SK-N-SH (cell line): ENCODE data around the gene UBAC2. TPM values are rescaled to one million over a fixed set of nuclear protein-coding genes. Genes with fewer than 3 reads are reported as not detected.

ENCODE experiments used
- CTCF ChIA-PET: fragments of 300-600, 350-600 bp; formaldehyde crosslinking; extraction: SDS; loops from one replicate; lab custom pipeline; 2021; lab: Yijun Ruan, JAX
- POLR2A ChIA-PET: fragments of 350-600 bp; sonication (Branson Sonifier 250); formaldehyde crosslinking; extraction: SDS; loops from one replicate; lab custom pipeline; 2020; ENCODE audit warnings: antibody characterized with exemption, inconsistent platforms; lab: Yijun Ruan, JAX
- DNase-seq: peaks from one replicate; pipeline ENCODE4 v3.0.0; 2012
- H2AFZ ChIP-seq: fragments of 200-600 bp; sonication (generic); 2 replicates; pipeline ENCODE4 v1.8.1; 2016; ENCODE audit warnings: antibody characterized with exemption, mild to moderate bottlenecking, low read depth
- H3F3A ChIP-seq: fragments of 200-600 bp; sonication (generic); replicated peaks from 2 replicates; pipeline ENCODE3; 2016; ENCODE audit warnings: antibody characterized with exemption, mild to moderate bottlenecking; ENCODE audit not compliant: insufficient read depth
- H3K27ac ChIP-seq, 2 experiments: fragments of 200-500 bp in 1 of 2; fragments of 200-600 bp in 1 of 2; sonication (Bioruptor generic) in 1 of 2; sonication (generic), shearing (Covaris generic) in 1 of 2; 2 replicates each; pipeline versions ENCODE4 v1.5.1 to v1.6.1; 2014 to 2016; ENCODE audit warnings: low read depth in 2 of 2, inconsistent platforms in 1 of 2, low read length in 1 of 2, mild to moderate bottlenecking in 1 of 2, mixed read lengths in 1 of 2
- H3K27me3 ChIP-seq: fragments of 200-600 bp; sonication (generic), shearing (Covaris generic); 2 replicates; pipeline ENCODE4 v1.6.1; 2016; ENCODE audit warnings: mixed run types; ENCODE audit not compliant: insufficient read depth
- H3K36me3 ChIP-seq, 2 experiments: fragments of 200-500 bp in 1 of 2; fragments of 200-600 bp in 1 of 2; sonication (Bioruptor generic) in 1 of 2; sonication (generic) in 1 of 2; replicated peaks in 1 of 2; 2 replicates each; pipeline versions ENCODE3 to v1.5.1; 2014 to 2016; ENCODE audit warnings: low read length in 1 of 2, mild to moderate bottlenecking in 1 of 2; ENCODE audit not compliant: insufficient read depth in 2 of 2, control insufficient read depth in 1 of 2
- H3K4me1 ChIP-seq, 2 experiments: fragments of 200-500 bp in 1 of 2; fragments of 200-600 bp in 1 of 2; sonication (Bioruptor generic) in 1 of 2; sonication (generic), shearing (Covaris generic) in 1 of 2; 2 replicates each; pipeline versions ENCODE4 v1.5.1 to v1.6.1; 2014 to 2016; ENCODE audit warnings: low read depth in 1 of 2, low read length in 1 of 2, mixed run types in 1 of 2; ENCODE audit not compliant: insufficient read depth in 2 of 2, control insufficient read depth in 1 of 2
- H3K4me2 ChIP-seq: fragments of 200-600 bp; sonication (generic), shearing (Covaris generic); 2 replicates; pipeline ENCODE4 v1.6.1; 2017; ENCODE audit warnings: mixed run types
- H3K4me3 ChIP-seq, 2 experiments: fragments of 200-500 bp in 1 of 2; fragments of 200-600 bp in 1 of 2; sonication (Bioruptor generic) in 1 of 2; sonication (generic), shearing (Covaris generic) in 1 of 2; 2 replicates each; pipeline versions ENCODE4 v1.5.1 to v1.8.1; 2014 to 2016; ENCODE audit warnings: low read depth in 2 of 2, inconsistent platforms in 1 of 2, low read length in 1 of 2, mild to moderate bottlenecking in 1 of 2, mixed read lengths in 1 of 2, moderate library complexity in 1 of 2
- H3K79me2 ChIP-seq: fragments of 200-600 bp; sonication (generic); 2 replicates; pipeline ENCODE4 v1.8.1; 2017; ENCODE audit warnings: mild to moderate bottlenecking; ENCODE audit not compliant: insufficient read depth
- H3K9ac ChIP-seq: fragments of 200-600 bp; sonication (generic); 2 replicates; pipeline ENCODE4 v1.6.1; 2017; ENCODE audit warnings: mixed run types
- H3K9me2 ChIP-seq: fragments of 200-600 bp; sonication (generic); 2 replicates; pipeline ENCODE4 v1.6.1; 2017; ENCODE audit warnings: mixed run types
- H3K9me3 ChIP-seq: fragments of 200-600 bp; sonication (generic); 2 replicates; pipeline ENCODE4 v1.6.1; 2017; ENCODE audit warnings: mixed run types, mild to moderate bottlenecking, moderate library complexity
- H4K20me1 ChIP-seq: fragments of 200-600 bp; sonication (generic); 2 replicates; pipeline ENCODE4 v1.6.1; 2017; ENCODE audit warnings: mild to moderate bottlenecking, mixed run types; ENCODE audit not compliant: insufficient read depth
- CHD2 ChIP-seq: fragments of 150-350 bp; IDR thresholded peaks from 2 replicates; pipeline ENCODE4 v1.6.1; 2018; ENCODE audit warnings: low read length; ENCODE audit not compliant: partially characterized antibody
- EP300 ChIP-seq, 2 experiments: IDR thresholded peaks; 2 replicates each; pipeline versions ENCODE4 v1.4.0 to v1.6.1; 2012; ENCODE audit warnings: borderline replicate concordance in 1 of 2, low read depth in 1 of 2, low read length in 1 of 2
- EZH2phosphoT487 ChIP-seq: fragments of 200-600 bp; sonication (generic); IDR thresholded peaks from 2 replicates; pipeline ENCODE4 v1.6.1; 2017; ENCODE audit warnings: low read depth, mixed run types, mild to moderate bottlenecking, antibody characterized with exemption, moderate library complexity, borderline replicate concordance
- FOXJ3 ChIP-seq: sonication (generic); formaldehyde crosslinking; IDR thresholded peaks from 2 replicates; pipeline ENCODE4 v1.5.1; 2020; ENCODE audit warnings: mild to moderate bottlenecking, missing genetic modification reagents
- JUND ChIP-seq: IDR thresholded peaks from 2 replicates; pipeline ENCODE4 v1.4.0; 2012
- MEF2A ChIP-seq: IDR thresholded peaks from 2 replicates; pipeline ENCODE4 v1.4.0; 2012; ENCODE audit warnings: low read depth, borderline replicate concordance
- MXI1 ChIP-seq: IDR thresholded peaks from 2 replicates; pipeline ENCODE4 v1.6.1; 2012; ENCODE audit warnings: mild to moderate bottlenecking, low read depth, low read length, improper control_type of control experiment
- NFIC ChIP-seq: IDR thresholded peaks from 2 replicates; pipeline ENCODE4 v1.4.0; 2012; ENCODE audit warnings: borderline replicate concordance
- PBX3 ChIP-seq: IDR thresholded peaks from 2 replicates; pipeline ENCODE4; 2012
- RAD21 ChIP-seq: IDR thresholded peaks from 2 replicates; pipeline ENCODE4 v1.6.1; 2012; ENCODE audit warnings: mild to moderate bottlenecking, low read length
- SIN3A ChIP-seq: IDR thresholded peaks from 2 replicates; pipeline ENCODE4 v1.6.1; 2012; ENCODE audit warnings: low read depth, mild to moderate bottlenecking, low read length, moderate library complexity, borderline replicate concordance
- TAF1 ChIP-seq: IDR thresholded peaks from 2 replicates; pipeline ENCODE4 v1.6.1; 2012; ENCODE audit warnings: low read depth, mild to moderate bottlenecking, low read length, moderate library complexity, borderline replicate concordance
- TCF12 ChIP-seq: IDR thresholded peaks from 2 replicates; pipeline ENCODE4 v1.4.0; 2012
- TEAD4 ChIP-seq: IDR thresholded peaks from 2 replicates; pipeline ENCODE4 v1.4.0; 2012; ENCODE audit warnings: mild to moderate bottlenecking, borderline replicate concordance; ENCODE audit not compliant: insufficient read depth
- USF2 ChIP-seq: fragments of 150-350 bp; IDR thresholded peaks from 2 replicates; pipeline ENCODE4 v1.6.1; 2017; ENCODE audit warnings: antibody characterized with exemption, low read length, low read depth, borderline replicate concordance
- YY1 ChIP-seq: IDR thresholded peaks from 2 replicates; pipeline ENCODE4 v1.4.0; 2012; ENCODE audit warnings: low read depth, mild to moderate bottlenecking
- WGBS: methylation state at CpG from one replicate; pipeline ENCODE4 v1.1.6; 2017; ENCODE audit warnings: low lambda C conversion rate; 5-methylcytosine and 5-hydroxymethylcytosine counted together
- polyA plus RNA-seq, 3 experiments: library from polyadenylated mRNA; depleted of rRNA; stranded (reverse); fragments of >200 nt; gene quantifications; 2 replicates each; pipeline ENCODE4 v1.2.3, GENCODE V29; 2012
- TF ChIP-seq, protein P1 (sequence below): fragments of 200-600 bp; sonication (generic); IDR thresholded peaks from 2 replicates; pipeline ENCODE4 v1.6.1; 2017; ENCODE audit warnings: antibody characterized with exemption, mild to moderate bottlenecking, moderate library complexity
- TF ChIP-seq, protein P2 (sequence below): IDR thresholded peaks from 2 replicates; pipeline ENCODE4 v1.4.0; 2012; ENCODE audit warnings: low read depth
- TF ChIP-seq, protein P3 (sequence below): IDR thresholded peaks from 2 replicates; pipeline ENCODE4 v1.4.0; 2012; ENCODE audit warnings: low read depth, borderline replicate concordance

The UBAC2 gene
- polyA plus RNA-seq, 1 of the 3 experiments (the other 2 are of a cell fraction) = 79.0 TPM

GRCh38 chr13:99366075-99366987 lies 165.7 kb downstream of the UBAC2 start:
- no peaks in the 10 kb centered on the region for H3K9me3 ChIP-seq
- H3K9ac ChIP-seq = no peak overlapping the region
- H3K9me2 ChIP-seq = no peaks in the 10 kb centered on the region; the same call in 1 of the 2 replicates
- H3K4me3 ChIP-seq = no peak overlapping the region
- H4K20me1 ChIP-seq = no peaks in the 10 kb centered on the region
- WGBS = 87% methylated on average over 11 of the region's 11 CpGs
- POLR2A ChIA-PET = no interaction called here
- H3K27me3 ChIP-seq = no peaks in the 10 kb centered on the region
- no peak for DNase-seq
- no peak overlapping the region for H3K4me2 ChIP-seq
- H3K79me2 ChIP-seq = no peaks in the 10 kb centered on the region
- no peak for TF ChIP-seq SIN3A
- CTCF ChIA-PET = interaction anchor here (1.5 kb wide), 1 partner anchor 190 kb away, joined by 6 read pairs; no protein-coding TSS in a partner anchor
- peaks cover 0 to 7% of the 10 kb centered on the region in 2 experiments; a peak in 1 of 4 replicates for H3K4me1 ChIP-seq
- no peak overlapping the region for H2AFZ ChIP-seq
- peaks cover 7 to 18% of the 10 kb centered on the region in 2 experiments for H3K36me3 ChIP-seq
- no peak overlapping the region for H3K27ac ChIP-seq
- no peaks in the 10 kb centered on the region for H3F3A ChIP-seq

- Histone ChIP-seq H3F3A (no peaks in the 10 kb centered on the region), H3K9ac (no peak overlapping the region), H3K4me1 (peaks cover 0 to 7% of the 10 kb centered on the region in 2 experiments; a peak in 1 of 4 replicates), H2AFZ (no peak overlapping the region), H3K9me2 (no peaks in the 10 kb centered on the region; the same call in 1 of the 2 replicates), H3K79me2 (no peaks in the 10 kb centered on the region), H3K4me3 (no peak overlapping the region), H3K36me3 (peaks cover 7 to 21% of the 10 kb centered on the region in 2 experiments), H4K20me1 (no peaks in the 10 kb centered on the region), H3K9me3 (no peaks in the 10 kb centered on the region), H3K27me3 (no peaks in the 10 kb centered on the region), H3K27ac (no peak overlapping the region; a peak in 1 of 4 replicates), H3K4me2 (no peak overlapping the region)
- 91% methylated on average over 7 of the region's 7 CpGs for WGBS
- POLR2A ChIA-PET = no interaction called here
- no peak for DNase-seq
- CTCF ChIA-PET = interaction anchor here (1.5 kb wide), 1 partner anchor 190 kb away, joined by 6 read pairs; no protein-coding TSS in a partner anchor
- TF ChIP-seq MEF2A = no peak
- no peak for TF ChIP-seq USF2
- TF ChIP-seq CHD2 = no peak
- no peak for TF ChIP-seq NFIC
- no peak for TF ChIP-seq SIN3A
- TF ChIP-seq JUND = no peak
- TF ChIP-seq MXI1 = no peak
- TF ChIP-seq, protein P1, sequence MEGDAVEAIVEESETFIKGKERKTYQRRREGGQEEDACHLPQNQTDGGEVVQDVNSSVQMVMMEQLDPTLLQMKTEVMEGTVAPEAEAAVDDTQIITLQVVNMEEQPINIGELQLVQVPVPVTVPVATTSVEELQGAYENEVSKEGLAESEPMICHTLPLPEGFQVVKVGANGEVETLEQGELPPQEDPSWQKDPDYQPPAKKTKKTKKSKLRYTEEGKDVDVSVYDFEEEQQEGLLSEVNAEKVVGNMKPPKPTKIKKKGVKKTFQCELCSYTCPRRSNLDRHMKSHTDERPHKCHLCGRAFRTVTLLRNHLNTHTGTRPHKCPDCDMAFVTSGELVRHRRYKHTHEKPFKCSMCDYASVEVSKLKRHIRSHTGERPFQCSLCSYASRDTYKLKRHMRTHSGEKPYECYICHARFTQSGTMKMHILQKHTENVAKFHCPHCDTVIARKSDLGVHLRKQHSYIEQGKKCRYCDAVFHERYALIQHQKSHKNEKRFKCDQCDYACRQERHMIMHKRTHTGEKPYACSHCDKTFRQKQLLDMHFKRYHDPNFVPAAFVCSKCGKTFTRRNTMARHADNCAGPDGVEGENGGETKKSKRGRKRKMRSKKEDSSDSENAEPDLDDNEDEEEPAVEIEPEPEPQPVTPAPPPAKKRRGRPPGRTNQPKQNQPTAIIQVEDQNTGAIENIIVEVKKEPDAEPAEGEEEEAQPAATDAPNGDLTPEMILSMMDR = no peak
- no peak for TF ChIP-seq EZH2phosphoT487
- TF ChIP-seq TAF1 = no peak
- TF ChIP-seq, protein P2, sequence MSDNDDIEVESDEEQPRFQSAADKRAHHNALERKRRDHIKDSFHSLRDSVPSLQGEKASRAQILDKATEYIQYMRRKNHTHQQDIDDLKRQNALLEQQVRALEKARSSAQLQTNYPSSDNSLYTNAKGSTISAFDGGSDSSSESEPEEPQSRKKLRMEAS = no peak
- no peak for TF ChIP-seq RAD21
- TF ChIP-seq TCF12 = no peak
- TF ChIP-seq FOXJ3 = no peak
- no peak for TF ChIP-seq YY1
- TF ChIP-seq, protein P3, sequence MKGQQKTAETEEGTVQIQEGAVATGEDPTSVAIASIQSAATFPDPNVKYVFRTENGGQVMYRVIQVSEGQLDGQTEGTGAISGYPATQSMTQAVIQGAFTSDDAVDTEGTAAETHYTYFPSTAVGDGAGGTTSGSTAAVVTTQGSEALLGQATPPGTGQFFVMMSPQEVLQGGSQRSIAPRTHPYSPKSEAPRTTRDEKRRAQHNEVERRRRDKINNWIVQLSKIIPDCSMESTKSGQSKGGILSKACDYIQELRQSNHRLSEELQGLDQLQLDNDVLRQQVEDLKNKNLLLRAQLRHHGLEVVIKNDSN = no peak
- TF ChIP-seq EP300 (IDR thresholded peaks at IDR 0.05; ENCODE audit: borderline replicate concordance in 1 of 2, low read depth in 1 of 2, low read length in 1 of 2) = no peak
- no peak for TF ChIP-seq PBX3
- no peak for TF ChIP-seq TEAD4
Measured at GRCh38 chr13:99367106-99367616, 166.5 kb downstream of the UBAC2 start.
